Measurements from ENCODE around the gene FNDC10. TPM values are rescaled to one million over a fixed set of nuclear protein-coding genes. Genes with fewer than 3 reads are reported as not detected.

FNDC10 gene
- total RNA-seq, 1 experiment from 2014 or later = 8.4 TPM

GRCh38 chr1:1615256-1616044 lies 15.5 kb upstream of the FNDC10 start, which contains the start of gene MIB2:
Gene MIB2 (plus strand): TSS chr1:1615500. CDS start chr1:1623453, 7,953 bp downstream.
- H3K79me2 ChIP-seq (ENCODE audit: insufficient read depth, low read length) = peaks cover 9% of the 10 kb centered on the region; the same call in 1 of the 2 replicates
- H3K9me3 ChIP-seq (ENCODE audit: control insufficient read depth in 1 of 2, insufficient read depth in 1 of 2, low read depth in 1 of 2, low read length in 2 of 2) = no peaks in the 10 kb centered on the region
- POLR2A ChIA-PET = interaction anchor here (0.8 to 3.3 kb wide), 5 partner anchors 11 to 293 kb away, joined by 3 to 15 read pairs (median 5); no protein-coding TSS in a partner anchor
- H4K20me1 ChIP-seq (ENCODE audit: insufficient read depth) = 0 out of 2 replicates have a peak, but pooled peaks cover 3% of the 10 kb centered on the region
- peak within 1 kb of the TSS; percentile 97 for H3K4me2 ChIP-seq (ENCODE audit: low read length)
- H3K27me3 ChIP-seq (ENCODE audit: insufficient read depth, low read length) = no peaks in the 10 kb centered on the region
- peak within 1 kb of the TSS; percentile 85 to 86 for H3K4me3 ChIP-seq (replicated peaks in 1 of 2; ENCODE audit: low read depth in 1 of 2, low read length in 2 of 2)
- BruUV-seq (replicated peaks) = no TSS peak
- intact Hi-C loops (cut with micrococcal nuclease) = loop anchor here (10.0 kb wide), 1 partner anchor 271 kb away; the partner anchor contains the start of gene DVL1
- no peaks in the 10 kb centered on the region for H3K9me2 ChIP-seq (ENCODE audit: insufficient read depth)
- peaks cover 11 to 29% of the 10 kb centered on the region in 2 experiments; a peak in 3 of 4 replicates for H3K4me1 ChIP-seq (ENCODE audit: control insufficient read depth in 1 of 2, insufficient read depth in 2 of 2, low read length in 2 of 2)
- CTCF ChIA-PET = interaction anchor here (1.0 kb wide), 1 partner anchor 13 kb away, joined by 6 read pairs; no protein-coding TSS in a partner anchor
- H2AFZ ChIP-seq (ENCODE audit: low read depth, low read length, poor library complexity, severe bottlenecking) = no peak within 1 kb of the TSS
- ATAC-seq (peak; percentile 86), DNase-seq (ENCODE audit: low read depth, low spot score) (peak; percentile 95)
- H3K27ac ChIP-seq (ENCODE audit: low read depth, low read length) = peak within 1 kb of the TSS; percentile 100
- RAD21 ChIA-PET (ENCODE audit: low non-redundant PET in 1 of 2, low total read pairs in 2 of 2, uncharacterized antibody in 2 of 2, unreplicated experiment in 2 of 2) = interaction anchor here in 1 of 2 experiments (1.1 kb wide), 1 partner anchor 13 kb away, joined by 4 read pairs; no protein-coding TSS in a partner anchor
- TF ChIP-seq EZH2 (IDR thresholded peaks at IDR 0.05) (no peak), ZFX (IDR thresholded peaks at IDR 0.05) (peak; percentile 74; the same call in 1 of the 2 replicates), EGR1 (IDR thresholded peaks at IDR 0.05; ENCODE audit: low read depth) (peak; percentile 99), POLR2A (IDR thresholded peaks at IDR 0.05; ENCODE audit: borderline replicate concordance, extremely low read depth, insufficient read depth, insufficient read length) (peak; percentile 66), POLR2AphosphoS5 (IDR thresholded peaks at IDR 0.05; ENCODE audit: low read depth, low read length) (peak; percentile 77), SIN3A (IDR thresholded peaks at IDR 0.05; ENCODE audit: low read depth) (no peak; the same call in 1 of the 2 replicates), CBX3 (IDR thresholded peaks at IDR 0.05; ENCODE audit: low read depth) (no peak)
- TF ChIP-seq, protein P1, sequence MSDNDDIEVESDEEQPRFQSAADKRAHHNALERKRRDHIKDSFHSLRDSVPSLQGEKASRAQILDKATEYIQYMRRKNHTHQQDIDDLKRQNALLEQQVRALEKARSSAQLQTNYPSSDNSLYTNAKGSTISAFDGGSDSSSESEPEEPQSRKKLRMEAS (IDR thresholded peaks at IDR 0.05) = peak; percentile 72; the same call in 1 of the 2 replicates
- H3K36me3 ChIP-seq (ENCODE audit: control insufficient read depth in 1 of 2, insufficient read depth in 2 of 2, low read length in 2 of 2) = peaks cover 0 to 3% of the 10 kb centered on the region in 2 experiments; a peak in 1 of 4 replicates
- H3K9ac ChIP-seq (ENCODE audit: low read length) = peak within 1 kb of the TSS; percentile 90

All from HCT116 (cell line).